HL-60 (cell line): ENCODE results near the gene AGAP1.

Experiments
- DNase-seq, 2 experiments: peaks; one replicate each; pipeline ENCODE4 v3.0.0-alpha.2; 2010 to 2020; ENCODE audit warnings: low read depth in 1 of 2, low spot score in 1 of 2
- H3K27ac ChIP-seq: fragments of 250-450 bp; sonication (Bioruptor Pico); replicated peaks from 2 replicates; pipeline ENCODE4 v1.5.1; 2020; ENCODE audit warnings: mild to moderate bottlenecking, moderate library complexity
- H3K27me3 ChIP-seq: fragments of 250-450 bp; sonication (Bioruptor Pico); 2 replicates; pipeline ENCODE4 v1.5.1; 2021; ENCODE audit warnings: mild to moderate bottlenecking, moderate library complexity; ENCODE audit not compliant: insufficient read depth, poor library complexity, severe bottlenecking
- H3K4me3 ChIP-seq: replicated peaks from 2 replicates; pipeline ENCODE4 v1.5.1; 2011; ENCODE audit warnings: mild to moderate bottlenecking, control low read depth, low read length; ENCODE audit not compliant: insufficient read depth
- GABPA ChIP-seq: IDR thresholded peaks from 2 replicates; pipeline ENCODE4 v1.6.1; 2012; ENCODE audit warnings: low read depth
- POLR2AphosphoS5 ChIP-seq: IDR thresholded peaks from 2 replicates; pipeline ENCODE4 v1.6.1; 2012; ENCODE audit warnings: low read depth
- SPI1 ChIP-seq: IDR thresholded peaks from 2 replicates; pipeline ENCODE4 v1.6.1; 2012; ENCODE audit warnings: low read depth, mild to moderate bottlenecking, borderline replicate concordance
- TF ChIP-seq, protein P1 (sequence below): IDR thresholded peaks from 2 replicates; pipeline ENCODE4 v1.6.1; 2012; ENCODE audit warnings: low read depth; ENCODE audit not compliant: insufficient replicate concordance
- TF ChIP-seq, protein P2 (sequence below): IDR thresholded peaks from one replicate; pipeline ENCODE4 v1.5.1; 2011; ENCODE audit warnings: low read length, control low read depth, inconsistent platforms; ENCODE audit not compliant: insufficient read depth

Gene AGAP1

DNA sequence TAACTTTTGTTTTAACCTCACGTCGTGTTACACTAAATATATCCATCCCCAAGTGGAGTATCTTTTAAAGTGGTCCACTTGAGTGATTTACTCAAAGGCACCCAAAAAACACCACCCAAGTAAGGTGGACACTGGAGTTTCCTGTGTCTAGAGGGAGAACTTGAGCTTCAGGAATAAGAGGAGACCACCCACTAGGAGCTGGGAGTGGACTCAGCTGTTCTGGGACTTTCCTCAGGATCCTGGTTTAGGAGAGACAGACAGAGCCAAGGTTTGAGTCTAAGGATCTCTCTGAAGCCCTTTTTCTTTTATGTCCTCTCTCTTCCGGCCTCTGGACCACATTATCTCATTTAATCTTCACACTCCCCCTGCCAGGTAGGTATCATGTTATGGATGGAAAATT is 523.6 kb downstream of the AGAP1 start:
- no peak for DNase-seq
- H3K27me3 ChIP-seq: peaks cover 2% of the 10 kb centered on the region
- no peak overlapping the region for H3K27ac ChIP-seq
- no peak overlapping the region for H3K4me3 ChIP-seq
- TF ChIP-seq POLR2AphosphoS5 (no peak), SPI1 (no peak), GABPA (no peak)
- TF ChIP-seq, protein P1, sequence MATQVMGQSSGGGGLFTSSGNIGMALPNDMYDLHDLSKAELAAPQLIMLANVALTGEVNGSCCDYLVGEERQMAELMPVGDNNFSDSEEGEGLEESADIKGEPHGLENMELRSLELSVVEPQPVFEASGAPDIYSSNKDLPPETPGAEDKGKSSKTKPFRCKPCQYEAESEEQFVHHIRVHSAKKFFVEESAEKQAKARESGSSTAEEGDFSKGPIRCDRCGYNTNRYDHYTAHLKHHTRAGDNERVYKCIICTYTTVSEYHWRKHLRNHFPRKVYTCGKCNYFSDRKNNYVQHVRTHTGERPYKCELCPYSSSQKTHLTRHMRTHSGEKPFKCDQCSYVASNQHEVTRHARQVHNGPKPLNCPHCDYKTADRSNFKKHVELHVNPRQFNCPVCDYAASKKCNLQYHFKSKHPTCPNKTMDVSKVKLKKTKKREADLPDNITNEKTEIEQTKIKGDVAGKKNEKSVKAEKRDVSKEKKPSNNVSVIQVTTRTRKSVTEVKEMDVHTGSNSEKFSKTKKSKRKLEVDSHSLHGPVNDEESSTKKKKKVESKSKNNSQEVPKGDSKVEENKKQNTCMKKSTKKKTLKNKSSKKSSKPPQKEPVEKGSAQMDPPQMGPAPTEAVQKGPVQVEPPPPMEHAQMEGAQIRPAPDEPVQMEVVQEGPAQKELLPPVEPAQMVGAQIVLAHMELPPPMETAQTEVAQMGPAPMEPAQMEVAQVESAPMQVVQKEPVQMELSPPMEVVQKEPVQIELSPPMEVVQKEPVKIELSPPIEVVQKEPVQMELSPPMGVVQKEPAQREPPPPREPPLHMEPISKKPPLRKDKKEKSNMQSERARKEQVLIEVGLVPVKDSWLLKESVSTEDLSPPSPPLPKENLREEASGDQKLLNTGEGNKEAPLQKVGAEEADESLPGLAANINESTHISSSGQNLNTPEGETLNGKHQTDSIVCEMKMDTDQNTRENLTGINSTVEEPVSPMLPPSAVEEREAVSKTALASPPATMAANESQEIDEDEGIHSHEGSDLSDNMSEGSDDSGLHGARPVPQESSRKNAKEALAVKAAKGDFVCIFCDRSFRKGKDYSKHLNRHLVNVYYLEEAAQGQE: no peak
- TF ChIP-seq, protein P2, sequence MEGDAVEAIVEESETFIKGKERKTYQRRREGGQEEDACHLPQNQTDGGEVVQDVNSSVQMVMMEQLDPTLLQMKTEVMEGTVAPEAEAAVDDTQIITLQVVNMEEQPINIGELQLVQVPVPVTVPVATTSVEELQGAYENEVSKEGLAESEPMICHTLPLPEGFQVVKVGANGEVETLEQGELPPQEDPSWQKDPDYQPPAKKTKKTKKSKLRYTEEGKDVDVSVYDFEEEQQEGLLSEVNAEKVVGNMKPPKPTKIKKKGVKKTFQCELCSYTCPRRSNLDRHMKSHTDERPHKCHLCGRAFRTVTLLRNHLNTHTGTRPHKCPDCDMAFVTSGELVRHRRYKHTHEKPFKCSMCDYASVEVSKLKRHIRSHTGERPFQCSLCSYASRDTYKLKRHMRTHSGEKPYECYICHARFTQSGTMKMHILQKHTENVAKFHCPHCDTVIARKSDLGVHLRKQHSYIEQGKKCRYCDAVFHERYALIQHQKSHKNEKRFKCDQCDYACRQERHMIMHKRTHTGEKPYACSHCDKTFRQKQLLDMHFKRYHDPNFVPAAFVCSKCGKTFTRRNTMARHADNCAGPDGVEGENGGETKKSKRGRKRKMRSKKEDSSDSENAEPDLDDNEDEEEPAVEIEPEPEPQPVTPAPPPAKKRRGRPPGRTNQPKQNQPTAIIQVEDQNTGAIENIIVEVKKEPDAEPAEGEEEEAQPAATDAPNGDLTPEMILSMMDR: no peak

DNA sequence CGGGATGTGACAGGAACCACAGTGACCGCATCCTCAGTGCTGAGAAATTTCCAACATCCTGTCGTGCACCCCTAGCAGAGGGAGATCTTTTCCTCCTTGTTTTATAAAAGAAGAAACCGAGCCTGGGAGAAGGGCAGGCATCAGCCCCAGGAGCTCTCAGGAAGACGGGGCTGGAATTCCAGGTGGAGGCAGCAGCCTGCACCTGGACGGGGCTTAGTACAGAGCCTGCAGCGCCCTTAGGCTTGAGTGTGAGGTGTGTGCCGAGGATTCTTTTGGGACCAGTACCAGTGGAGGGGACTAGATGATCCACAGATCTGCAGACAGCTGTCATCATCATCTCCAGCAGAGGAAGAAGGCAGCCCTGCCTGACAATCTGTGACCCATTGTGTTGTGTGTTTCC is 525.6 kb downstream of the AGAP1 start:
- TF ChIP-seq POLR2AphosphoS5 (no peak), SPI1 (no peak), GABPA (no peak)
- TF ChIP-seq, protein P1: no peak
- TF ChIP-seq, protein P2: no peak
- no peak overlapping the region for H3K4me3 ChIP-seq
- H3K27ac ChIP-seq: no peak overlapping the region
- peaks cover 2% of the 10 kb centered on the region for H3K27me3 ChIP-seq
- DNase-seq: no peak

DNA sequence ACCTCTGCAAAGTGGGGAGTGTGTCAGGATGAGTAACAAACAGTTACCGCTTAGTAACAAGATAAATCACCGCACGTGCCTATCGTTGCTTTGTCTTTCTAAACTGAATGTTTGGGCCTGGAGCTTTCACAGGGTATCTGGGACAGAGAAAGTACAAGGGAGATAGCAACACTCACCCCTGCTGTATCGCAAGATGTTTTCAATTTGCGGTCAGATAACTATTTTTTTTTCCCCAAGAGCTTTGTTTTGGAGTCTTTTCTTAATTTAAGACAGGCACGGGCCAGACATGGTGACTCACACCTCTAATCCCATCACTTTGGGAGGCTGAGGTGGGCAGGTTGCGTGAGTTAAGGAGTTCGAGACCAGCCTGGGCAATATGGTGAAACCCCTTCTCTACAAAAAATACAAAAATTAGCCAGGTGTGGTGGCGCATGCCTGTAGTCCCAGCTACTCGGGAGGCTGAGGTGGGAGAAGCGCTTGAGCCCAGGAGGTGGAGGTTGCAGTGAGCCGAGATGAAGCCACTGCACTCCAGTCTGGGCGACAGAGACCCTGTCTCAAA is 527.7 kb downstream of the AGAP1 start:
- no peak for DNase-seq
- Histone ChIP-seq H3K27ac (no peak overlapping the region), H3K27me3 (no peaks in the 10 kb centered on the region), H3K4me3 (no peak overlapping the region)
- TF ChIP-seq, protein P1: no peak
- TF ChIP-seq, protein P2: no peak
- TF ChIP-seq GABPA: no peak
- no peak for TF ChIP-seq SPI1
- no peak for TF ChIP-seq POLR2AphosphoS5
